Esophagus muscularis mucosa (tissue), 4 donors: ENCODE measurements around the gene USP48. TPM values are rescaled to one million over a fixed set of nuclear protein-coding genes. Genes with fewer than 3 reads are reported as not detected.

Source experiments
- DNase-seq: peaks from one replicate; pipeline ENCODE4 v3.0.0-alpha.2; 2017; ENCODE audit errors: extremely low spot score
- H3K27ac ChIP-seq, 4 donors: fragments of 200-600 bp; sonication (generic); replicated peaks in 1 of 4; 1 replicate in 3 of 4; 2 replicates in 1 of 4; pipeline ENCODE4 v1.5.1; 2016 to 2019; ENCODE audit warnings: mild to moderate bottlenecking in 1 of 4
- H3K27me3 ChIP-seq, 4 donors: fragments of 200-600 bp; sonication (generic); one replicate each; pipeline versions ENCODE4 v1.5.1 to v1.6.0; 2016 to 2019
- H3K36me3 ChIP-seq, 4 donors: fragments of 200-600 bp; sonication (generic); one replicate each; pipeline ENCODE4 v1.5.1; 2016 to 2019
- H3K4me1 ChIP-seq, 4 donors: fragments of 200-600 bp; sonication (generic); one replicate each; pipeline ENCODE4 v1.5.1; 2016 to 2019
- H3K4me3 ChIP-seq, 4 donors: fragments of 200-600 bp; sonication (generic); 1 replicate in 2 of 4; 2 replicates in 2 of 4; pipeline ENCODE4 v1.5.1; 2016 to 2019; ENCODE audit warnings: mild to moderate bottlenecking in 4 of 4, moderate library complexity in 1 of 4
- H3K9me3 ChIP-seq, 4 donors: fragments of 200-600 bp; sonication (generic); 1 replicate in 3 of 4; 2 replicates in 1 of 4; pipeline ENCODE4 v1.5.1; 2016 to 2019
- CTCF ChIP-seq, 3 experiments: fragments of 200-600 bp in 2 of 3; fragments of 450-650 bp in 1 of 3; sonication (generic) in 2 of 3; IDR thresholded peaks; one replicate each; pipeline ENCODE4 v1.5.1; 2017 to 2019; ENCODE audit warnings: antibody characterized with exemption in 3 of 3, mild to moderate bottlenecking in 2 of 3, moderate library complexity in 1 of 3
- EP300 ChIP-seq: sonication (generic); formaldehyde crosslinking; IDR thresholded peaks from one replicate; pipeline ENCODE4 v1.6.1; 2017; ENCODE audit warnings: antibody characterized with exemption
- POLR2A ChIP-seq: fragments of 450-650 bp; IDR thresholded peaks from one replicate; pipeline ENCODE4 v1.6.1; 2017; ENCODE audit warnings: antibody characterized with exemption, moderate library complexity, mild to moderate bottlenecking, low read depth
- POLR2AphosphoS5 ChIP-seq, 2 donors: sonication (generic); formaldehyde crosslinking; IDR thresholded peaks; one replicate each; pipeline ENCODE4 v1.6.1; 2017; ENCODE audit warnings: antibody characterized with exemption in 2 of 2
- WGBS: methylation state at CpG from one replicate; pipeline ENCODE4 v1.1.5; 2018; 5-methylcytosine and 5-hydroxymethylcytosine counted together
- intact Hi-C: fragments of 100-400 bp; cut with DNase I; formaldehyde crosslinking; loops from one replicate; pipeline ENCODE4 v1.15.1; 2023
- total RNA-seq, 4 donors: library from RNA; depleted of rRNA; stranded (reverse); fragments of >200 nt; gene quantifications; one replicate each; pipeline versions ENCODE4 v1.1.0 to v1.2.1, GENCODE V29; 2016

Gene USP48
- total RNA-seq, 4 donors from 2014 or later: 29.3 to 46.5 (median 37.7) TPM

- intact Hi-C loops: loop anchor here (2.0 kb wide), 1 partner anchor 151 kb away; the partner anchor contains the start of gene ALPL
- no peak for DNase-seq
- Histone ChIP-seq H3K27me3 (peaks cover 0 to 54% (median 5%) of the 10 kb centered on the region in 4 donors), H3K36me3 (no peaks in the 10 kb centered on the region), H3K4me3 (peak overlapping the region in 3 of 4 donors; percentile 3 to 15 (median 9)), H3K4me1 (peaks cover 3 to 9% (median 6%) of the 10 kb centered on the region in 4 donors), H3K27ac (no peak overlapping the region), H3K9me3 (no peaks in the 10 kb centered on the region)
- WGBS: under 1% methylated on average over 40 of the region's 64 CpGs
- TF ChIP-seq CTCF (IDR thresholded peaks at IDR 0.05) (peak; percentile 89 to 97 (median 95)), POLR2A (no peak)
These were observed 123.6 kb downstream of the USP48 start for GRCh38 chr1:21659099-21659923.

GRCh38 chr1:21657456-21658190, 125.3 kb downstream of the USP48 start:
- WGBS: 63% methylated on average over 10 of the region's 10 CpGs
- no peaks in the 10 kb centered on the region for H3K9me3 ChIP-seq
- peaks cover 3 to 9% (median 6%) of the 10 kb centered on the region in 4 donors for H3K4me1 ChIP-seq
- no peak overlapping the region for H3K27ac ChIP-seq
- intact Hi-C loops: loop anchor here (2.0 kb wide), 1 partner anchor 149 kb away; the partner anchor contains the start of gene ALPL
- TF ChIP-seq EP300 (no peak), CTCF (IDR thresholded peaks at IDR 0.05) (no peak), POLR2A (no peak), POLR2AphosphoS5 (IDR thresholded peaks at IDR 0.05) (no peak)
- no peak overlapping the region for H3K4me3 ChIP-seq
- no peak for DNase-seq
- peaks cover 0 to 38% (median 5%) of the 10 kb centered on the region in 4 donors for H3K27me3 ChIP-seq
- H3K36me3 ChIP-seq: no peaks in the 10 kb centered on the region

GRCh38 chr1:21655748-21656147, 127.2 kb downstream of the USP48 start:
- intact Hi-C loops: no loop called here
- Histone ChIP-seq H3K27me3 (peaks cover 0 to 38% (median 6%) of the 10 kb centered on the region in 4 donors), H3K27ac (no peak overlapping the region), H3K9me3 (no peaks in the 10 kb centered on the region), H3K4me3 (no peak overlapping the region), H3K36me3 (no peaks in the 10 kb centered on the region), H3K4me1 (peaks cover 10 to 26% (median 22%) of the 10 kb centered on the region in 4 donors)
- no peak for DNase-seq
- 41% methylated on average over 3 of the region's 4 CpGs for WGBS
- TF ChIP-seq POLR2A (no peak), POLR2AphosphoS5 (IDR thresholded peaks at IDR 0.05) (no peak), CTCF (IDR thresholded peaks at IDR 0.05) (no peak), EP300 (no peak)

GRCh38 chr1:21655259-21655658, 127.7 kb downstream of the USP48 start:
- 100% methylated on average over 1 of the region's 4 CpGs for WGBS
- Histone ChIP-seq H3K4me3 (no peak overlapping the region), H3K4me1 (peaks cover 11 to 28% (median 24%) of the 10 kb centered on the region in 4 donors), H3K27ac (no peak overlapping the region), H3K9me3 (no peaks in the 10 kb centered on the region), H3K36me3 (no peaks in the 10 kb centered on the region), H3K27me3 (peaks cover 0 to 38% (median 7%) of the 10 kb centered on the region in 4 donors)
- TF ChIP-seq EP300 (no peak), CTCF (IDR thresholded peaks at IDR 0.05) (no peak), POLR2AphosphoS5 (IDR thresholded peaks at IDR 0.05) (no peak), POLR2A (no peak)
- intact Hi-C loops: no loop called here
- DNase-seq: no peak
